ENCODE results near the gene CHAC1.

Gene CHAC1

GRCh38 chr15:40915679-40916078 lies 37.6 kb upstream of the CHAC1 start:
- TF ChIP-seq CTCF (IDR thresholded peaks at IDR 0.05; ENCODE audit: low read length) (no peak), EZH2 (IDR thresholded peaks at IDR 0.05; ENCODE audit: borderline replicate concordance, low read length) (no peak)
- H3K27me3 ChIP-seq (ENCODE audit: insufficient read depth, low read length) = no peaks in the 10 kb centered on the region
- no peak overlapping the region for H3K4me3 ChIP-seq (ENCODE audit: low read depth, low read length, poor library complexity, severe bottlenecking)
- no peak overlapping the region for H2AFZ ChIP-seq (ENCODE audit: low read length)
- no peak overlapping the region for H3K4me2 ChIP-seq (ENCODE audit: low read length)
- H3K9ac ChIP-seq (ENCODE audit: low read length) = no peak overlapping the region
- H4K20me1 ChIP-seq (ENCODE audit: insufficient read depth, low read length) = no peaks in the 10 kb centered on the region
- no peaks in the 10 kb centered on the region for H3F3A ChIP-seq (ENCODE audit: insufficient read depth, low read length)
- no peaks in the 10 kb centered on the region for H3K9me2 ChIP-seq (ENCODE audit: low read depth, low read length)
- no peaks in the 10 kb centered on the region for H3K9me3 ChIP-seq (ENCODE audit: low read length)
- no peaks in the 10 kb centered on the region for H3K79me2 ChIP-seq (ENCODE audit: insufficient read depth, low read length)
- H3K27ac ChIP-seq (ENCODE audit: low read depth, low read length, poor library complexity, severe bottlenecking) = no peak overlapping the region
- no peaks in the 10 kb centered on the region for H3K36me3 ChIP-seq (ENCODE audit: insufficient read depth, low read length)
- H3K4me1 ChIP-seq (ENCODE audit: insufficient read depth, low read length, severe bottlenecking) = no peaks in the 10 kb centered on the region

GRCh38 chr15:40917585-40917984 lies 35.7 kb upstream of the CHAC1 start:
- H3K4me1 ChIP-seq (ENCODE audit: insufficient read depth, low read length, severe bottlenecking) = no peaks in the 10 kb centered on the region
- no peak overlapping the region for H3K4me2 ChIP-seq (ENCODE audit: low read length)
- no peaks in the 10 kb centered on the region for H4K20me1 ChIP-seq (ENCODE audit: insufficient read depth, low read length)
- H3K79me2 ChIP-seq (ENCODE audit: insufficient read depth, low read length) = no peaks in the 10 kb centered on the region
- no peaks in the 10 kb centered on the region for H3K36me3 ChIP-seq (ENCODE audit: insufficient read depth, low read length)
- no peaks in the 10 kb centered on the region for H3K9me3 ChIP-seq (ENCODE audit: low read length)
- no peaks in the 10 kb centered on the region for H3K27me3 ChIP-seq (ENCODE audit: insufficient read depth, low read length)
- no peak overlapping the region for H3K27ac ChIP-seq (ENCODE audit: low read depth, low read length, poor library complexity, severe bottlenecking)
- no peak overlapping the region for H3K9ac ChIP-seq (ENCODE audit: low read length)
- no peak for TF ChIP-seq EZH2 (IDR thresholded peaks at IDR 0.05; ENCODE audit: borderline replicate concordance, low read length)
- TF ChIP-seq CTCF (IDR thresholded peaks at IDR 0.05; ENCODE audit: low read length) = no peak
- no peaks in the 10 kb centered on the region for H3K9me2 ChIP-seq (ENCODE audit: low read depth, low read length)
- H3F3A ChIP-seq (ENCODE audit: insufficient read depth, low read length) = no peaks in the 10 kb centered on the region
- no peak overlapping the region for H2AFZ ChIP-seq (ENCODE audit: low read length)
- H3K4me3 ChIP-seq (ENCODE audit: low read depth, low read length, poor library complexity, severe bottlenecking) = no peak overlapping the region

- Histone ChIP-seq H3F3A (ENCODE audit: insufficient read depth, low read length) (no peaks in the 10 kb centered on the region), H3K9ac (ENCODE audit: low read length) (no peak overlapping the region), H4K20me1 (ENCODE audit: insufficient read depth, low read length) (no peaks in the 10 kb centered on the region), H3K36me3 (ENCODE audit: insufficient read depth, low read length) (no peaks in the 10 kb centered on the region), H3K4me2 (ENCODE audit: low read length) (no peak overlapping the region), H3K9me3 (ENCODE audit: low read length) (no peaks in the 10 kb centered on the region), H2AFZ (ENCODE audit: low read length) (no peak overlapping the region), H3K27me3 (ENCODE audit: insufficient read depth, low read length) (no peaks in the 10 kb centered on the region; the same call in 1 of the 2 replicates), H3K27ac (ENCODE audit: low read depth, low read length, poor library complexity, severe bottlenecking) (no peak overlapping the region), H3K79me2 (ENCODE audit: insufficient read depth, low read length) (no peaks in the 10 kb centered on the region), H3K4me3 (ENCODE audit: low read depth, low read length, poor library complexity, severe bottlenecking) (no peak overlapping the region), H3K4me1 (ENCODE audit: insufficient read depth, low read length, severe bottlenecking) (no peaks in the 10 kb centered on the region), H3K9me2 (ENCODE audit: low read depth, low read length) (no peaks in the 10 kb centered on the region)
- TF ChIP-seq CTCF (IDR thresholded peaks at IDR 0.05; ENCODE audit: low read length) = no peak
- no peak for TF ChIP-seq EZH2 (IDR thresholded peaks at IDR 0.05; ENCODE audit: borderline replicate concordance, low read length)
These were observed 35.0 kb upstream of the CHAC1 start for GRCh38 chr15:40918146-40918798.
